Measurements from ENCODE around the gene CEACAM19.
A peak's percentile ranks its signal among the peaks of the same experiment; 100 is the strongest.

Gene CEACAM19

DNA sequence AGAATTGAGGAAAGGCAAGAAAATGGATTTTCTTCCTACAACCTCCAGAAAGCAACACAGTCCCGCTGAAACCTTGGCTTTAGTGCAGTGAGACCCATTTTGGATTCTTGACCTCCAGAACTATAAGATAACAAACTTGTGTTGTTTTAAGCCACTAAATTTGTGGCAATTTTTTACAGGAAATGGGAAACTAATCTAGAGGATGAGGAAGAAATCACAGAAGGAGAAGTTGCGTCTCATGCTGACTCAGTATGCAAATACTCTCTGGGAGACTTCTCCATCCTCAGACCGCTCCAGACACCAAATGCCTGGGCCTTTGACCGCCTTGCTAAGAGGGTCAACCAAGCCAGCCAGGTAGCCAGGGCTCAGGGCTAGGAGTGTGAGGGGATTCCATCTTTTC is 14.6 kb downstream of the CEACAM19 start:
- Histone ChIP-seq H3K4me3 (ENCODE audit: low read depth in 1 of 2, low read length in 2 of 2) (no peak overlapping the region), H3K4me1 (ENCODE audit: control insufficient read depth in 1 of 2, insufficient read depth in 2 of 2, low read length in 2 of 2) (peaks cover 16 to 21% of the 10 kb centered on the region in 2 donors), H3K9ac (ENCODE audit: low read depth in 1 of 2, low read length in 2 of 2) (no peak overlapping the region), H3K9me3 (ENCODE audit: control insufficient read depth in 1 of 2, low read length in 2 of 2) (no peaks in the 10 kb centered on the region), H3K36me3 (ENCODE audit: control insufficient read depth in 1 of 2, insufficient read depth in 2 of 2, low read length in 2 of 2) (no peaks in the 10 kb centered on the region), H3K27me3 (ENCODE audit: control insufficient read depth in 1 of 2, insufficient read depth in 2 of 2, low read length in 2 of 2) (no peaks in the 10 kb centered on the region), H3K27ac (ENCODE audit: low read depth, low read length) (no peak overlapping the region)

DNA sequence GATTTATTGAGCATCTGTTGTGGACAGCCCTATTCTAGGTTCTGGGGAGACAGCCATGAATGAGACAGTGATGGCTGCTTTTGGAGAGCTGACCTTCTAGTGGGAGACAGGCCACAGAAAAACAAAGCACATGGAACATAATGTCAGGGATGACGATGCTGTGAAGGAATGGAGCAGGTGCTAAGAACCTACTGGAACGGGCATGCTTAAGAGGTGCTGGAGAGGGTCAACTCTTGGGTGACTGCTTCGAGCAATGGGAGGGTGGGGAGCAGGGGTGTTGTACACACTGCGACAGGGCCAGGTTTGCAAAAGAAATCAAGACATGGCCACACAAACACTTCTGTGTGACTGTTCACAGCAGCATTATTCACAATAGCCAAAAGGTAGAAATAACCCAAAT is 15.6 kb downstream of the CEACAM19 start:
- peaks cover 19 to 27% of the 10 kb centered on the region in 2 donors for H3K4me1 ChIP-seq (ENCODE audit: control insufficient read depth in 1 of 2, insufficient read depth in 2 of 2, low read length in 2 of 2)

DNA sequence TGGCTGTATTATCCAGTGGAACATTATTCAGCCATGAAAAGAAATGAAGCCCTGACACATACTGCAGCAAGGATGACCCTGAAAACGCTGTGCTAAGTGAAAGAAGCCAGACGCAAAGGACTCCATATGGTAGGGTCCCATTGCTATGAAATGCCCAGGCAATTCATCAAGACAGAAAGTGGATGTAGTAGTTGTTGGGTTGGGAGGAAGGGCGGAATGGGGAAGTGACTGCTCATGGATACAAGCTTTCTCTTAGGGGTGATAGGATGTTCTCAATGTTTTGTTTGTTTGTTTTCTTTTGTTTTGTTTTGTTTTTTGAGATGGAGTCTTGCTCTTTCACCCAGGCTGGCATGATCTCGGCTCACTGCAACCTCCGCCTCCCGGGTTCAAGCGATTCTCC is 16.6 kb downstream of the CEACAM19 start:
- Histone ChIP-seq H3K4me1 (ENCODE audit: control insufficient read depth in 1 of 2, insufficient read depth in 2 of 2, low read length in 2 of 2) (peaks cover 28 to 31% of the 10 kb centered on the region in 2 donors), H3K9me3 (ENCODE audit: control insufficient read depth in 1 of 2, low read length in 2 of 2) (no peaks in the 10 kb centered on the region), H3K9ac (ENCODE audit: low read depth in 1 of 2, low read length in 2 of 2) (no peak overlapping the region), H3K27ac (ENCODE audit: low read depth, low read length) (no peak overlapping the region), H3K27me3 (ENCODE audit: control insufficient read depth in 1 of 2, insufficient read depth in 2 of 2, low read length in 2 of 2) (no peaks in the 10 kb centered on the region), H3K4me3 (ENCODE audit: low read depth in 1 of 2, low read length in 2 of 2) (no peak overlapping the region), H3K36me3 (ENCODE audit: control insufficient read depth in 1 of 2, insufficient read depth in 2 of 2, low read length in 2 of 2) (no peaks in the 10 kb centered on the region)

More for the DNA sequence above, 15.6 kb downstream of the CEACAM19 start:
- H3K4me3 ChIP-seq (ENCODE audit: low read depth in 1 of 2, low read length in 2 of 2), result no peak overlapping the region
- H3K36me3 ChIP-seq (ENCODE audit: control insufficient read depth in 1 of 2, insufficient read depth in 2 of 2, low read length in 2 of 2), result no peaks in the 10 kb centered on the region
- no peak overlapping the region for H3K9ac ChIP-seq (ENCODE audit: low read depth in 1 of 2, low read length in 2 of 2)
- no peaks in the 10 kb centered on the region for H3K9me3 ChIP-seq (ENCODE audit: control insufficient read depth in 1 of 2, low read length in 2 of 2)
- H3K27me3 ChIP-seq (ENCODE audit: control insufficient read depth in 1 of 2, insufficient read depth in 2 of 2, low read length in 2 of 2), result no peaks in the 10 kb centered on the region
- no peak overlapping the region for H3K27ac ChIP-seq (ENCODE audit: low read depth, low read length)

DNA sequence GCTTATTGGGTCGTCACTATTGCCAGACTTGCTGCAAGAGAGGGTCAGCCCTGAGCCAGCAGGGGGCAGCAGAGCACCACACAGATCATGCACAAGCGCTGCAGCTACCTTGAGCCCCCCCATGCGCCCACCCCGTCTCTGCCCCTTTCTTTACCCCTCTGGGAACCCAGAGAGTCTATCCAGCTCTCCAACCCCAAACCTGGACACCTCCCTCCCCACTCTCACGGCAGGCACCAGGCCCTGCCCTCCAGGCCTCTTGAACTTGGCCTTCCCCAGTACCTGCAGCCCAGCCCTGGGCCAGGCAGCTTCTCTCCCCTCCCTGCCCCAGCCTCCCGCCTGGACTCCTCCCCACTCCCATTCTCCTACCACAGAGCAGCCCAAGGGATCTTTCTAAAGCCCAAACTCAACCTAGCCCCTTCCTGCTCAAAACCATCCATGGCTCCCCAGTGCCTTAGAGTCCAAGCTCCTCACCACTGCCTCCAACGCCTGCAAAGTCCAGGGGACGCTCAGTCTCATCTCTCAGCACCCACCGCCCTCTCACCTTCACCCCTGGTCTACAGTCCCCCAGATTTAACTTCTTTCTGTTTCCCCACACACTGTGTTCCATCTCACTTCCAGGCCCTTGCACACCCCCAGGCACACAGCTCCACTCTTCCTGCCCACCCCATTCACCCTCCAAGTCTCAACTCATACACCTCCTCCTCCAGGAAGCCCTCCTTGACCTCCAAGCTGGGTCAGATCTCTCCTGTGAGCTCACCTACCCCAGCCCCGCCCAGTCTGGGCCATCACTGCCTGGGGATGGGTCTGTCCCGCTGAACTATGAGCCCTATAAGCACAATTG is 18.2 kb downstream of the CEACAM19 start:
- H3K36me3 ChIP-seq (ENCODE audit: control insufficient read depth in 1 of 2, insufficient read depth in 2 of 2, low read length in 2 of 2), result no peaks in the 10 kb centered on the region
- no peak overlapping the region for H3K27ac ChIP-seq (ENCODE audit: low read depth, low read length)
- peaks cover 30 to 34% of the 10 kb centered on the region in 2 donors for H3K4me1 ChIP-seq (ENCODE audit: control insufficient read depth in 1 of 2, insufficient read depth in 2 of 2, low read length in 2 of 2)
- H3K9ac ChIP-seq (ENCODE audit: low read depth in 1 of 2, low read length in 2 of 2), result peak overlapping the region in 1 of 2 donors; percentile 4
- H3K4me3 ChIP-seq (ENCODE audit: low read depth in 1 of 2, low read length in 2 of 2), result no peak overlapping the region
- H3K9me3 ChIP-seq (ENCODE audit: control insufficient read depth in 1 of 2, low read length in 2 of 2), result no peaks in the 10 kb centered on the region
- H3K27me3 ChIP-seq (ENCODE audit: control insufficient read depth in 1 of 2, insufficient read depth in 2 of 2, low read length in 2 of 2), result no peaks in the 10 kb centered on the region

DNA sequence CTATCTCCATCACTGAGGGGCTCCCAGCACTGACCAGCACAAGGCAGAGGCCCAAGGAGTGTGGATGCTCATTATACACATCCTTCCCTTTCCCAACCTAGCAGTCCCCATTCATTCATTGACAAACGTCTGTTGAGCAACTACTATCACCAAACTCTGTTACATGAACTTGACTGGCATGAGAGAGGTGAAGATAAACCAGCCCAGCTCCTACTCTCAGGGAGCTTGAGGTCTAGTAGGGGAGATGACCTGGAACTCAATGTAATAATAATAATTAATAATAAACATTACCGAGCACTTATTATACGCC is 18.8 kb downstream of the CEACAM19 start:
- no peaks in the 10 kb centered on the region for H3K9me3 ChIP-seq (ENCODE audit: control insufficient read depth in 1 of 2, low read length in 2 of 2)
- no peak overlapping the region for H3K9ac ChIP-seq (ENCODE audit: low read depth in 1 of 2, low read length in 2 of 2)
- H3K36me3 ChIP-seq (ENCODE audit: control insufficient read depth in 1 of 2, insufficient read depth in 2 of 2, low read length in 2 of 2), result no peaks in the 10 kb centered on the region
- H3K27ac ChIP-seq (ENCODE audit: low read depth, low read length), result no peak overlapping the region
- no peaks in the 10 kb centered on the region for H3K27me3 ChIP-seq (ENCODE audit: control insufficient read depth in 1 of 2, insufficient read depth in 2 of 2, low read length in 2 of 2)
- H3K4me1 ChIP-seq (ENCODE audit: control insufficient read depth in 1 of 2, insufficient read depth in 2 of 2, low read length in 2 of 2), result peaks cover 28 to 31% of the 10 kb centered on the region in 2 donors
- no peak overlapping the region for H3K4me3 ChIP-seq (ENCODE audit: low read depth in 1 of 2, low read length in 2 of 2)

DNA sequence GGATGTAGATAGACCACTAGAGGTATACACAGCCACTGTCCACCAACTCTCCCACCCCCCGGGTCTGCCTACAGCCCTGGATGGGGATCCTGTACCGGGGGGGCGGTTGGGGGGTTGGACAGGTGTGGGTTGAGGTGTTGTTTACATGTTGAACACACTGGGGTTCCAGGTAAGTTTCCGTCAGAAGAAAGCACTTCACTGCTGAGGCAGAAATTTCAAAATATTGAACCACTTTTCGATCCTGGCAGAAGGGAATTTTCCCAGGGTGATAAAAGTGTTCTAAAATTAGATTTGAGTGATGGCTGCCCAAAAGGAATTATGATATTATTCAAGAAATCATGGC is 21.1 kb downstream of the CEACAM19 start:
- peaks cover 31% of the 10 kb centered on the region in 2 donors for H3K4me1 ChIP-seq (ENCODE audit: control insufficient read depth in 1 of 2, insufficient read depth in 2 of 2, low read length in 2 of 2)
- H3K9ac ChIP-seq (ENCODE audit: low read depth in 1 of 2, low read length in 2 of 2), result peak overlapping the region in 1 of 2 donors; percentile 25
- peak overlapping the region; percentile 66 for H3K27ac ChIP-seq (ENCODE audit: low read depth, low read length)
- H3K9me3 ChIP-seq (ENCODE audit: control insufficient read depth in 1 of 2, low read length in 2 of 2), result no peaks in the 10 kb centered on the region
- peak overlapping the region in 1 of 2 donors; percentile 40 for H3K4me3 ChIP-seq (ENCODE audit: low read depth in 1 of 2, low read length in 2 of 2)
- no peaks in the 10 kb centered on the region for H3K27me3 ChIP-seq (ENCODE audit: control insufficient read depth in 1 of 2, insufficient read depth in 2 of 2, low read length in 2 of 2)
- H3K36me3 ChIP-seq (ENCODE audit: control insufficient read depth in 1 of 2, insufficient read depth in 2 of 2, low read length in 2 of 2), result no peaks in the 10 kb centered on the region

- Histone ChIP-seq H3K36me3 (ENCODE audit: control insufficient read depth in 1 of 2, insufficient read depth in 2 of 2, low read length in 2 of 2) (no peaks in the 10 kb centered on the region), H3K27ac (ENCODE audit: low read depth, low read length) (peak overlapping the region; percentile 51), H3K9ac (ENCODE audit: low read depth in 1 of 2, low read length in 2 of 2) (peak overlapping the region; percentile 32 to 48), H3K27me3 (ENCODE audit: control insufficient read depth in 1 of 2, insufficient read depth in 2 of 2, low read length in 2 of 2) (no peaks in the 10 kb centered on the region), H3K4me1 (ENCODE audit: control insufficient read depth in 1 of 2, insufficient read depth in 2 of 2, low read length in 2 of 2) (peaks cover 32 to 40% of the 10 kb centered on the region in 2 donors), H3K4me3 (ENCODE audit: low read depth in 1 of 2, low read length in 2 of 2) (no peak overlapping the region), H3K9me3 (ENCODE audit: control insufficient read depth in 1 of 2, low read length in 2 of 2) (no peaks in the 10 kb centered on the region)
Measured at GRCh38 chr19:44694184-44694579, 22.9 kb downstream of the CEACAM19 start.

DNA sequence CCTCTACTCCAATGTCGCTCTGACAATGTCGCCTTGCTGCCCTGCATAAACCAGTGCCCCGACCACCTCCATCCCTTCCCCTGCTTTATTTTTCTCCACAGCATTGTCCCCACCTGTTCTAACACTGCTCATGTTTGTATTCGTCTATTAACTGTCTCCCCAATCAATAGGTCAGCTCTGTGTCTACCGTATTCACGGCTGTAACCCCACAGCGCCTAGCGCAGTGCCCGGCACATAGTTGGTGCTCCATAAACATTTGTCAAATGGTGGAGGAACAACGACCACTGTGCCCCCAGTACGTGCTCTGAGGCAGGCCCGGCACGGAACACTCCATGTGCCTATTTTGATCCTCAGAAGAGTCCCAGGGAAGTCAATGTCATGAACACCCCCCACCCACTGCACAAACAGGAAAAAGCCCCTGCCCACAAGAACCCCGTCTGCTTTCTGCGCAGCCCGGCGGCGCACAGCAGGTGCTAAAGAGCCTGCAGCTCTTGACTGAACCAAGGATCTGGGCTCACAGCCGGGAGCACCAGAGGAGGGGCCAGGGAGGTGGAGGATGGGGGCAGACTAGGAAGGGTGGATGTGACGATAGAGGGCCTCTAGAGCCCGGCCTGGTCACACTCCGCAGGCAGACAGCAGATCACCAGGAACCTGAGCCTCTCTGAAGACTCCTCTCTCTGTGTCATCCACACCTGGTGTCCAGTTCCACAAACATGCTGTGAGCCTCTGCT is 25.8 kb downstream of the CEACAM19 start:
- Histone ChIP-seq H3K4me3 (ENCODE audit: low read depth in 1 of 2, low read length in 2 of 2) (no peak overlapping the region), H3K27ac (ENCODE audit: low read depth, low read length) (no peak overlapping the region), H3K9ac (ENCODE audit: low read depth in 1 of 2, low read length in 2 of 2) (no peak overlapping the region), H3K36me3 (ENCODE audit: control insufficient read depth in 1 of 2, insufficient read depth in 2 of 2, low read length in 2 of 2) (no peaks in the 10 kb centered on the region), H3K27me3 (ENCODE audit: control insufficient read depth in 1 of 2, insufficient read depth in 2 of 2, low read length in 2 of 2) (no peaks in the 10 kb centered on the region), H3K4me1 (ENCODE audit: control insufficient read depth in 1 of 2, insufficient read depth in 2 of 2, low read length in 2 of 2) (peaks cover 19 to 26% of the 10 kb centered on the region in 2 donors), H3K9me3 (ENCODE audit: control insufficient read depth in 1 of 2, low read length in 2 of 2) (no peaks in the 10 kb centered on the region)

- H3K27ac ChIP-seq (ENCODE audit: low read depth, low read length), result no peak overlapping the region
- H3K9ac ChIP-seq (ENCODE audit: low read depth in 1 of 2, low read length in 2 of 2), result no peak overlapping the region
Measured at GRCh38 chr19:44697670-44698034, 26.4 kb downstream of the CEACAM19 start.

GRCh38 chr19:44698492-44699201 is 27.4 kb downstream of the CEACAM19 start, which contains the start of gene CEACAM16:
TSS of gene CEACAM16 (plus strand) at chr19:44699151. CDS start at chr19:44701457, 2,306 bp downstream.
- H3K27ac ChIP-seq (ENCODE audit: low read depth, low read length), result no peak within 1 kb of the TSS

More at GRCh38 chr19:44697670-44698034, 26.4 kb downstream of the CEACAM19 start:
- no peaks in the 10 kb centered on the region for H3K27me3 ChIP-seq (ENCODE audit: control insufficient read depth in 1 of 2, insufficient read depth in 2 of 2, low read length in 2 of 2)
- H3K4me3 ChIP-seq (ENCODE audit: low read depth in 1 of 2, low read length in 2 of 2), result no peak overlapping the region
- no peaks in the 10 kb centered on the region for H3K9me3 ChIP-seq (ENCODE audit: control insufficient read depth in 1 of 2, low read length in 2 of 2)
- peaks cover 17 to 21% of the 10 kb centered on the region in 2 donors for H3K4me1 ChIP-seq (ENCODE audit: control insufficient read depth in 1 of 2, insufficient read depth in 2 of 2, low read length in 2 of 2)
- H3K36me3 ChIP-seq (ENCODE audit: control insufficient read depth in 1 of 2, insufficient read depth in 2 of 2, low read length in 2 of 2), result no peaks in the 10 kb centered on the region

More at GRCh38 chr19:44698492-44699201, 27.4 kb downstream of the CEACAM19 start, which contains the start of gene CEACAM16:
- Histone ChIP-seq H3K9me3 (ENCODE audit: control insufficient read depth in 1 of 2, low read length in 2 of 2) (no peaks in the 10 kb centered on the region), H3K36me3 (ENCODE audit: control insufficient read depth in 1 of 2, insufficient read depth in 2 of 2, low read length in 2 of 2) (no peaks in the 10 kb centered on the region), H3K4me3 (ENCODE audit: low read depth in 1 of 2, low read length in 2 of 2) (no peak within 1 kb of the TSS), H3K4me1 (ENCODE audit: control insufficient read depth in 1 of 2, insufficient read depth in 2 of 2, low read length in 2 of 2) (peaks cover 17 to 19% of the 10 kb centered on the region in 2 donors), H3K9ac (ENCODE audit: low read depth in 1 of 2, low read length in 2 of 2) (peak within 1 kb of the TSS in 1 of 2 donors; percentile 25), H3K27me3 (ENCODE audit: control insufficient read depth in 1 of 2, insufficient read depth in 2 of 2, low read length in 2 of 2) (no peaks in the 10 kb centered on the region)
